Stimulated activated naive CD8-positive, alpha-beta T cell treated with anti-CD3 and anti-CD28 coated beads, Interleukin-15, Interleukin-2, amounts not matched to agents 100 ng/mL and 50 ng/mL, for 24 hours (primary cell): Measurements from ENCODE around the gene APBB2.
A peak's percentile ranks its signal among the peaks of the same experiment; 100 is the strongest.
"Not testable (repeated sequence)": the region's sequence is repeated elsewhere in the genome, so short reads cannot be mapped to it uniquely, and the experiment has no call there.

Experiments used
- H3K27ac Mint-ChIP-seq: one replicate; pipeline ENCODE4 v1.8.0; 2021; ENCODE audit warnings: mild to moderate bottlenecking, mixed read lengths
- H3K27me3 Mint-ChIP-seq: one replicate; pipeline ENCODE4 v1.8.0; 2021; ENCODE audit warnings: mixed read lengths
- H3K36me3 Mint-ChIP-seq: one replicate; pipeline ENCODE4 v1.8.0; 2021; ENCODE audit warnings: low read depth, mixed read lengths
- H3K4me1 Mint-ChIP-seq: one replicate; pipeline ENCODE4 v1.8.0; 2021; ENCODE audit warnings: low read depth, mixed read lengths
- H3K4me3 Mint-ChIP-seq: one replicate; pipeline ENCODE4 v1.8.0; 2021; ENCODE audit warnings: mild to moderate bottlenecking, mixed read lengths
- H3K9me3 Mint-ChIP-seq: one replicate; pipeline ENCODE4 v1.8.0; 2021; ENCODE audit warnings: mixed read lengths

The APBB2 gene

GRCh38 chr4:40940317-40940741 is 274.0 kb downstream of the APBB2 start:
- Mint-ChIP-seq H3K27me3 (peaks cover 4% of the 10 kb centered on the region), H3K36me3 (no peaks in the 10 kb centered on the region), H3K4me1 (no peaks in the 10 kb centered on the region), H3K4me3 (no peak overlapping the region), H3K27ac (no peak overlapping the region), H3K9me3 (no peaks in the 10 kb centered on the region)

- Mint-ChIP-seq H3K4me1 (no peaks in the 10 kb centered on the region), H3K27me3 (peaks cover 4% of the 10 kb centered on the region), H3K4me3 (no peak overlapping the region), H3K9me3 (no peaks in the 10 kb centered on the region), H3K36me3 (no peaks in the 10 kb centered on the region), H3K27ac (no peak overlapping the region)
Observed at GRCh38 chr4:40939856-40940255, 274.5 kb downstream of the APBB2 start.

- H3K27ac Mint-ChIP-seq: no peak overlapping the region
- peaks cover 8% of the 10 kb centered on the region for H3K27me3 Mint-ChIP-seq
- H3K4me3 Mint-ChIP-seq: no peak overlapping the region
- no peaks in the 10 kb centered on the region for H3K36me3 Mint-ChIP-seq
- H3K9me3 Mint-ChIP-seq: no peaks in the 10 kb centered on the region
- no peaks in the 10 kb centered on the region for H3K4me1 Mint-ChIP-seq
Observed at GRCh38 chr4:40938337-40938736, 276.0 kb downstream of the APBB2 start.

- H3K36me3 Mint-ChIP-seq: no peaks in the 10 kb centered on the region
- H3K27ac Mint-ChIP-seq: no peak overlapping the region
- H3K4me1 Mint-ChIP-seq: no peaks in the 10 kb centered on the region
- H3K9me3 Mint-ChIP-seq: no peaks in the 10 kb centered on the region
- H3K4me3 Mint-ChIP-seq: no peak overlapping the region
- peaks cover 11% of the 10 kb centered on the region for H3K27me3 Mint-ChIP-seq
Observed at GRCh38 chr4:40937140-40937725, 277.1 kb downstream of the APBB2 start.

GRCh38 chr4:40934676-40935075 is 279.7 kb downstream of the APBB2 start:
- Mint-ChIP-seq H3K9me3 (no peaks in the 10 kb centered on the region), H3K27me3 (peaks cover 18% of the 10 kb centered on the region), H3K36me3 (no peaks in the 10 kb centered on the region), H3K27ac (no peak overlapping the region), H3K4me3 (no peak overlapping the region), H3K4me1 (no peaks in the 10 kb centered on the region)

- H3K36me3 Mint-ChIP-seq: no peaks in the 10 kb centered on the region
- H3K27me3 Mint-ChIP-seq: peaks cover 18% of the 10 kb centered on the region
- H3K4me1 Mint-ChIP-seq: no peaks in the 10 kb centered on the region
- H3K9me3 Mint-ChIP-seq: no peaks in the 10 kb centered on the region
- no peak overlapping the region for H3K27ac Mint-ChIP-seq
- no peak overlapping the region for H3K4me3 Mint-ChIP-seq
Observed at GRCh38 chr4:40933272-40934053, 280.9 kb downstream of the APBB2 start.

- no peak overlapping the region for H3K4me3 Mint-ChIP-seq
- peaks cover 8% of the 10 kb centered on the region for H3K4me1 Mint-ChIP-seq
- H3K27me3 Mint-ChIP-seq: peaks cover 26% of the 10 kb centered on the region
- H3K36me3 Mint-ChIP-seq: no peaks in the 10 kb centered on the region
- H3K9me3 Mint-ChIP-seq: no peaks in the 10 kb centered on the region
- no peak overlapping the region for H3K27ac Mint-ChIP-seq
Observed at GRCh38 chr4:40931841-40932240, 282.5 kb downstream of the APBB2 start.

GRCh38 chr4:40931238-40931637 is 283.1 kb downstream of the APBB2 start:
- H3K27ac Mint-ChIP-seq: no peak overlapping the region
- H3K9me3 Mint-ChIP-seq: no peaks in the 10 kb centered on the region
- no peak overlapping the region for H3K4me3 Mint-ChIP-seq
- peaks cover 11% of the 10 kb centered on the region for H3K4me1 Mint-ChIP-seq
- peaks cover 30% of the 10 kb centered on the region for H3K27me3 Mint-ChIP-seq
- no peaks in the 10 kb centered on the region for H3K36me3 Mint-ChIP-seq

- no peak overlapping the region for H3K4me3 Mint-ChIP-seq
- peaks cover 25% of the 10 kb centered on the region for H3K27me3 Mint-ChIP-seq
- peak overlapping the region; percentile 13 for H3K27ac Mint-ChIP-seq
Observed at GRCh38 chr4:40927074-40927473, 287.3 kb downstream of the APBB2 start.

GRCh38 chr4:40924793-40925117 is 289.6 kb downstream of the APBB2 start:
- H3K4me1 Mint-ChIP-seq: peaks cover 19% of the 10 kb centered on the region
- H3K36me3 Mint-ChIP-seq: peaks cover 4% of the 10 kb centered on the region
- H3K4me3 Mint-ChIP-seq: no peak overlapping the region
- H3K27ac Mint-ChIP-seq: no peak overlapping the region
- peaks cover 5% of the 10 kb centered on the region for H3K9me3 Mint-ChIP-seq
- H3K27me3 Mint-ChIP-seq: peaks cover 19% of the 10 kb centered on the region

More at GRCh38 chr4:40927074-40927473, 287.3 kb downstream of the APBB2 start:
- no peaks in the 10 kb centered on the region for H3K9me3 Mint-ChIP-seq
- peaks cover 15% of the 10 kb centered on the region for H3K4me1 Mint-ChIP-seq
- H3K36me3 Mint-ChIP-seq: no peaks in the 10 kb centered on the region

- Mint-ChIP-seq H3K36me3 (peaks cover 4% of the 10 kb centered on the region), H3K4me3 (no peak overlapping the region), H3K9me3 (peaks cover 5% of the 10 kb centered on the region), H3K4me1 (peaks cover 19% of the 10 kb centered on the region), H3K27ac (peak overlapping the region; percentile 79), H3K27me3 (peaks cover 19% of the 10 kb centered on the region)
Observed at GRCh38 chr4:40924096-40924792, 290.1 kb downstream of the APBB2 start.

- Mint-ChIP-seq H3K4me3 (no peak overlapping the region), H3K27me3 (peaks cover 19% of the 10 kb centered on the region), H3K27ac (no peak overlapping the region), H3K9me3 (peaks cover 5% of the 10 kb centered on the region), H3K4me1 (peaks cover 19% of the 10 kb centered on the region), H3K36me3 (peaks cover 4% of the 10 kb centered on the region)
Observed at GRCh38 chr4:40923316-40924095, 290.8 kb downstream of the APBB2 start.

GRCh38 chr4:40919976-40920375 is 294.4 kb downstream of the APBB2 start:
- not testable (repeated sequence) for H3K4me3 Mint-ChIP-seq, H3K27ac Mint-ChIP-seq, H3K9me3 Mint-ChIP-seq, H3K27me3 Mint-ChIP-seq, H3K36me3 Mint-ChIP-seq
- peaks cover 28% of the 10 kb centered on the region for H3K4me1 Mint-ChIP-seq

GRCh38 chr4:40918330-40918729 is 296.0 kb downstream of the APBB2 start:
- H3K27ac Mint-ChIP-seq: no peak overlapping the region
- H3K27me3 Mint-ChIP-seq: no peaks in the 10 kb centered on the region
- H3K4me1 Mint-ChIP-seq: peaks cover 30% of the 10 kb centered on the region
- peaks cover 5% of the 10 kb centered on the region for H3K9me3 Mint-ChIP-seq
- H3K4me3 Mint-ChIP-seq: no peak overlapping the region
- H3K36me3 Mint-ChIP-seq: peaks cover 4% of the 10 kb centered on the region

GRCh38 chr4:40916880-40917279 is 297.5 kb downstream of the APBB2 start:
- H3K27me3 Mint-ChIP-seq: no peaks in the 10 kb centered on the region
- no peak overlapping the region for H3K27ac Mint-ChIP-seq
- no peak overlapping the region for H3K4me3 Mint-ChIP-seq
- peaks cover 30% of the 10 kb centered on the region for H3K4me1 Mint-ChIP-seq
- peaks cover 5% of the 10 kb centered on the region for H3K9me3 Mint-ChIP-seq
- peaks cover 4% of the 10 kb centered on the region for H3K36me3 Mint-ChIP-seq
